ELF-1 (cell line): Measurements from ENCODE around the gene PRR15L.
"Not testable (repeated sequence)": the region's sequence is repeated elsewhere in the genome, so short reads cannot be mapped to it uniquely, and the experiment has no call there.

Source experiments
- DNase-seq: peaks from one replicate; pipeline ENCODE4 v3.0.0-alpha.2; 2016; ENCODE audit warnings: low read depth, low spot score

Gene PRR15L

GRCh38 chr17:47935961-47936360 lies 21.7 kb downstream of the PRR15L start:
- no peak for DNase-seq

GRCh38 chr17:47935468-47935867 lies 22.2 kb downstream of the PRR15L start:
- DNase-seq, result not testable (repeated sequence)

GRCh38 chr17:47934856-47935255 lies 22.8 kb downstream of the PRR15L start:
- no peak for DNase-seq

GRCh38 chr17:47931848-47932247 lies 25.8 kb downstream of the PRR15L start:
- DNase-seq, result no peak

GRCh38 chr17:47929218-47930000 lies 28.3 kb downstream of the PRR15L start:
- no peak for DNase-seq

GRCh38 chr17:47928415-47928814 lies 29.3 kb downstream of the PRR15L start:
- DNase-seq, result no peak

- no peak for DNase-seq
Observed at GRCh38 chr17:47927821-47928400, 29.8 kb downstream of the PRR15L start.

- no peak for DNase-seq
Observed at GRCh38 chr17:47925678-47925988, 32.0 kb downstream of the PRR15L start.

- DNase-seq, result no peak
Observed at GRCh38 chr17:47924785-47925677, 32.7 kb downstream of the PRR15L start.

- not testable (repeated sequence) for DNase-seq
Observed at GRCh38 chr17:47919889-47920288, 37.8 kb downstream of the PRR15L start.

GRCh38 chr17:47918991-47919390 lies 38.7 kb downstream of the PRR15L start:
- no peak for DNase-seq

- no peak for DNase-seq
Observed at GRCh38 chr17:47918006-47918405, 39.7 kb downstream of the PRR15L start.

- DNase-seq, result no peak
Observed at GRCh38 chr17:47917581-47917980, 40.1 kb downstream of the PRR15L start.

- no peak for DNase-seq
Observed at GRCh38 chr17:47916489-47917208, 41.0 kb downstream of the PRR15L start.

- DNase-seq, result no peak
Observed at GRCh38 chr17:47915776-47916398, 41.8 kb downstream of the PRR15L start.

GRCh38 chr17:47914306-47914948 lies 43.3 kb downstream of the PRR15L start:
- no peak for DNase-seq

GRCh38 chr17:47913050-47913449 lies 44.6 kb downstream of the PRR15L start:
- DNase-seq, result no peak

- no peak for DNase-seq
Observed at GRCh38 chr17:47907932-47908562, 49.6 kb downstream of the PRR15L start.

GRCh38 chr17:47906443-47906842 lies 51.2 kb downstream of the PRR15L start:
- no peak for DNase-seq

- DNase-seq, result peak; percentile 72
Observed at GRCh38 chr17:47905221-47905733, 52.4 kb downstream of the PRR15L start.
